ENCODE data around the gene AFAP1.

Gene AFAP1

DNA sequence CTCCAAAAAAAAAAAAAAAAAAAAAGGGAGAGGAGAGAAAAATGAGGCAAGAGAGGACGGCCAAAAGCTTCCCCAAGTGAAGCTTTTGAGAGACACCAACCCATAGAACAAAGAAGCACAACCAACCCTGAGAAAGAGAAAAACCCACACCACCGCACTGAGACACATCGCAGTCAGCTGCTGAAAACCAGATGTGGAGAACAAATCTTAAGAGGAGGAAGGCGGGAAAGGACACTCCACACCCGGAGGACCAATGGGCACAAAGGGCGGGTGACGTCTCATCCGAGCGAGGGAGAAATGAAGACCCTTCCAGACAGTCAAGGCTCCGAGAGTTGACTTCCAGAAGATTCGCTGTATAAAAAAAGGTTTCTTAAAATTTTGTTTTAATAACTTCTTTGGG, 112.1 kb downstream of the AFAP1 start:
- Histone ChIP-seq H3K79me2 (ENCODE audit: insufficient read depth, low read length) (no peaks in the 10 kb centered on the region), H3K27me3 (ENCODE audit: insufficient read depth, low read length, poor library complexity, severe bottlenecking) (no peaks in the 10 kb centered on the region), H3F3A (ENCODE audit: low read depth) (no peaks in the 10 kb centered on the region), H3K36me3 (ENCODE audit: insufficient read depth, low read length) (no peaks in the 10 kb centered on the region), H3K4me2 (ENCODE audit: low read depth, low read length, poor library complexity, severe bottlenecking) (no peak overlapping the region), H3K4me1 (ENCODE audit: insufficient read depth, low read length, poor library complexity, severe bottlenecking) (no peaks in the 10 kb centered on the region), H3K9ac (ENCODE audit: low read depth, low read length, poor library complexity, severe bottlenecking) (no peak overlapping the region), H3K9me2 (replicated peaks; ENCODE audit: low read depth, low read length) (no peaks in the 10 kb centered on the region), H3K4me3 (ENCODE audit: low read length, poor library complexity, severe bottlenecking) (no peak overlapping the region), H4K20me1 (ENCODE audit: insufficient read depth, low read length, poor library complexity, severe bottlenecking) (no peaks in the 10 kb centered on the region), H2AFZ (ENCODE audit: low read length) (no peak overlapping the region), H3K9me3 (ENCODE audit: insufficient read depth, low read depth, low read length) (no peaks in the 10 kb centered on the region; the same call in 1 of the 2 replicates)
- TF ChIP-seq EZH2phosphoT487 (IDR thresholded peaks at IDR 0.05; ENCODE audit: borderline replicate concordance): no peak
- TF ChIP-seq, protein P1, sequence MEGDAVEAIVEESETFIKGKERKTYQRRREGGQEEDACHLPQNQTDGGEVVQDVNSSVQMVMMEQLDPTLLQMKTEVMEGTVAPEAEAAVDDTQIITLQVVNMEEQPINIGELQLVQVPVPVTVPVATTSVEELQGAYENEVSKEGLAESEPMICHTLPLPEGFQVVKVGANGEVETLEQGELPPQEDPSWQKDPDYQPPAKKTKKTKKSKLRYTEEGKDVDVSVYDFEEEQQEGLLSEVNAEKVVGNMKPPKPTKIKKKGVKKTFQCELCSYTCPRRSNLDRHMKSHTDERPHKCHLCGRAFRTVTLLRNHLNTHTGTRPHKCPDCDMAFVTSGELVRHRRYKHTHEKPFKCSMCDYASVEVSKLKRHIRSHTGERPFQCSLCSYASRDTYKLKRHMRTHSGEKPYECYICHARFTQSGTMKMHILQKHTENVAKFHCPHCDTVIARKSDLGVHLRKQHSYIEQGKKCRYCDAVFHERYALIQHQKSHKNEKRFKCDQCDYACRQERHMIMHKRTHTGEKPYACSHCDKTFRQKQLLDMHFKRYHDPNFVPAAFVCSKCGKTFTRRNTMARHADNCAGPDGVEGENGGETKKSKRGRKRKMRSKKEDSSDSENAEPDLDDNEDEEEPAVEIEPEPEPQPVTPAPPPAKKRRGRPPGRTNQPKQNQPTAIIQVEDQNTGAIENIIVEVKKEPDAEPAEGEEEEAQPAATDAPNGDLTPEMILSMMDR (conservative IDR thresholded peaks at IDR 0.05; ENCODE audit: low read length): no peak

DNA sequence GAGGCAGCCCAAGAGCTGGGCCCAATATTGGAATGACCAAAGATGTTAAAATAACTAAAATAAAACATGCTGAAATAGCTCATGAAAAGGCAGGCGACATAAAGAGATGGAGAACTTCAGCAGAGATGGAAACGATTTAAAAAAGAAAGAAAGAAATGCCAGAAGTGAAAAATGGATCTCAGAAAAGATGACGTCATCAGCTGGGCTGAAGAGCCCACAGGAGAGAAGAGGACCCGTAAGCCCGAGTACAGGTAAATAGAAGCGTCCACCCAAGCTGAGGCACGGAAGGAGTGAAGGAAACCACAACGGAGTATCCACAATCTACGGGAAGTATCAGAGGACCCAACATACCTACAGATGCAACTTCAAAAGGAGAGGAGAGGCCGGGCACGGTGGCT, 112.8 kb downstream of the AFAP1 start:
- Histone ChIP-seq H3K9me2 (replicated peaks; ENCODE audit: low read depth, low read length) (no peaks in the 10 kb centered on the region), H2AFZ (ENCODE audit: low read length) (no peak overlapping the region), H3K4me2 (ENCODE audit: low read depth, low read length, poor library complexity, severe bottlenecking) (no peak overlapping the region), H3K4me3 (ENCODE audit: low read length, poor library complexity, severe bottlenecking) (no peak overlapping the region), H4K20me1 (ENCODE audit: insufficient read depth, low read length, poor library complexity, severe bottlenecking) (no peaks in the 10 kb centered on the region), H3K9ac (ENCODE audit: low read depth, low read length, poor library complexity, severe bottlenecking) (no peak overlapping the region), H3K36me3 (ENCODE audit: insufficient read depth, low read length) (no peaks in the 10 kb centered on the region), H3K9me3 (ENCODE audit: insufficient read depth, low read depth, low read length) (no peaks in the 10 kb centered on the region; the same call in 1 of the 2 replicates), H3K79me2 (ENCODE audit: insufficient read depth, low read length) (no peaks in the 10 kb centered on the region), H3K27me3 (ENCODE audit: insufficient read depth, low read length, poor library complexity, severe bottlenecking) (no peaks in the 10 kb centered on the region), H3F3A (ENCODE audit: low read depth) (no peaks in the 10 kb centered on the region), H3K4me1 (ENCODE audit: insufficient read depth, low read length, poor library complexity, severe bottlenecking) (no peaks in the 10 kb centered on the region)
- no peak for TF ChIP-seq EZH2phosphoT487 (IDR thresholded peaks at IDR 0.05; ENCODE audit: borderline replicate concordance)
- TF ChIP-seq, protein P1 (conservative IDR thresholded peaks at IDR 0.05; ENCODE audit: low read length): no peak

DNA sequence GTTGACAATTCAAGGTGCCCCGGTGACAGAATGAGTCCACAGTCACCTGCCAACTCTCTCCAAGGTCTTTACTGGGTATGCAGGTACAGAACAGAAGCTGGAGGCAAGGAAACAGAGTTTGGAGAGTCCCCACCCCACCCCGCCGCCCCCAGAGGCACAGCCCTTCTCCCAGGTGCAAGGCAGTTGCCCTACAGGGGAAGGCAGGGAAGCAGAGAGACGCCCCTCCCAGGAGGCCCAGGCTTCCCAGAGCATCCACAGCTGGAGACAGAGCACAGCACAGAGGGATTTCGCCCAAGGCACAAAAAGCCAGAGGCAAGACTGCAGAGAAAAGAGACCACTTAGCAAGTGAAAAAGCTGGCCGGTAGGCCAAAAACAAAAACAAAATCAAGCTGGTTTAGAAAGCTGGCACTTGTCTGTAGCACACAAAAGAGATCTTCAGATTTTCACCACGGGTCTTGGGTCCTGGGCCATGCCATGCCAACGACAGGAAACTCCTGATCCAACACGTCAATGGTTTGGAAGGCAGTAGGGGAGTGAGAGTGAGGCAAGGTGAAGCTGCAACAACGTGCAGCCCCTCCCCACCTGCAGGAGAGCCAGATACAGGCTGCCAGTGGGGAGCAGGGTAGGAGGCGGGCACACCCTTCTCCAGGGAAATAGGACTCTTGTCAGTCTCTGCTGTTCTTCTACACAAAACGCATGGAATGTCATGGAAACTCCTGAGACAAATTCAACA, 113.3 kb downstream of the AFAP1 start:
- H3K27me3 ChIP-seq (ENCODE audit: insufficient read depth, low read length, poor library complexity, severe bottlenecking): no peaks in the 10 kb centered on the region
- H3K9me2 ChIP-seq (replicated peaks; ENCODE audit: low read depth, low read length): no peaks in the 10 kb centered on the region
- no peak overlapping the region for H2AFZ ChIP-seq (ENCODE audit: low read length)
- no peak overlapping the region for H3K4me3 ChIP-seq (ENCODE audit: low read length, poor library complexity, severe bottlenecking)
- no peaks in the 10 kb centered on the region for H3F3A ChIP-seq (ENCODE audit: low read depth)
- no peaks in the 10 kb centered on the region for H3K79me2 ChIP-seq (ENCODE audit: insufficient read depth, low read length)
- H3K9ac ChIP-seq (ENCODE audit: low read depth, low read length, poor library complexity, severe bottlenecking): no peak overlapping the region
- no peaks in the 10 kb centered on the region for H3K4me1 ChIP-seq (ENCODE audit: insufficient read depth, low read length, poor library complexity, severe bottlenecking)
- TF ChIP-seq, protein P1 (conservative IDR thresholded peaks at IDR 0.05; ENCODE audit: low read length): no peak
- TF ChIP-seq EZH2phosphoT487 (IDR thresholded peaks at IDR 0.05; ENCODE audit: borderline replicate concordance): no peak
- no peaks in the 10 kb centered on the region for H3K36me3 ChIP-seq (ENCODE audit: insufficient read depth, low read length)
- H4K20me1 ChIP-seq (ENCODE audit: insufficient read depth, low read length, poor library complexity, severe bottlenecking): no peaks in the 10 kb centered on the region
- H3K4me2 ChIP-seq (ENCODE audit: low read depth, low read length, poor library complexity, severe bottlenecking): no peak overlapping the region
- no peaks in the 10 kb centered on the region; the same call in 1 of the 2 replicates for H3K9me3 ChIP-seq (ENCODE audit: insufficient read depth, low read depth, low read length)

Data from Loucy (cell line).